Stimulated activated naive CD4-positive, alpha-beta T cell (primary cell): ENCODE results near the gene ARL6IP5.

Experiments
- DNase-seq, 6 experiments: peaks; one replicate each; lab custom pipeline; 2025; lab: John Stamatoyannopoulos, UW

The ARL6IP5 gene, protein sequence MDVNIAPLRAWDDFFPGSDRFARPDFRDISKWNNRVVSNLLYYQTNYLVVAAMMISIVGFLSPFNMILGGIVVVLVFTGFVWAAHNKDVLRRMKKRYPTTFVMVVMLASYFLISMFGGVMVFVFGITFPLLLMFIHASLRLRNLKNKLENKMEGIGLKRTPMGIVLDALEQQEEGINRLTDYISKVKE

DNA sequence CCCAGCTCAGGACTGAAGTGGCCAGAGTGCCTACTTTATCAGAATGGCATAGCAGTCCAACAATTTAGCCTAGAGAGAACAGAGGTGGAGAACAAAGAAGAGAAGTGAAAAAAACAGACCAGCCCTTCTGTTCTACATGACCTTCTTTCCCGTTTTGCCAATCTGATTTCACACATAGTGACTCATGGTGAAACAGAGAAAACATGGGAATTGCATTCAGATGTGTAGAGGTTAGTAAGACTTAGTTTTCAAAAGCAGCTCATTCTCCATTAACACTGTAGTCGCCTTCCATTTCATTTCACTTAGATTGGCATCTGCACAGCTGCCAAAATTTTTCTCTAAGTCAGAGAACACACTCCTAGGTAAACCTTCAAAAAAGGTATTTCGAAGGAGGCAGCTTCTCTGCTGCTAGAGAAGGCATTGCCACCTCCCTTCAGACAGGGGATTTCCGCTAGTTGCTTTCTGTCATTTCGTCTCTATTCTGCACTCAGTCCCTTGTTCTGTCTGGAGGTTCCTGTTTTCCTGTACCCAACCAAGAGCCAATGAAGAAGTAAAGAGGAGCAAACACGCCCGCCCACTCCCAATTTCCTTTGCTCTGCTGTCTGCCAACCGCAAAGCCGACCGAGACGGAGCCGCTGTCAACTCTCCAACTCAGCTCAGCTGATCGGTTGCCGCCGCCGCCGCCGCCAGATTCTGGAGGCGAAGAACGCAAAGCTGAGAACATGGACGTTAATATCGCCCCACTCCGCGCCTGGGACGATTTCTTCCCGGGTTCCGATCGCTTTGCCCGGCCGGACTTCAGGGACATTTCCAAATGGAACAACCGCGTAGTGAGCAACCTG lies at the start of gene ARL6IP5:
ARL6IP5 (plus strand) TSS at position 612 of the 842 bp plus-strand sequence; CDS start at position 723, 111 bp downstream.
- DNase-seq, result peak; percentile 85 to 94 (median 91)

DNA sequence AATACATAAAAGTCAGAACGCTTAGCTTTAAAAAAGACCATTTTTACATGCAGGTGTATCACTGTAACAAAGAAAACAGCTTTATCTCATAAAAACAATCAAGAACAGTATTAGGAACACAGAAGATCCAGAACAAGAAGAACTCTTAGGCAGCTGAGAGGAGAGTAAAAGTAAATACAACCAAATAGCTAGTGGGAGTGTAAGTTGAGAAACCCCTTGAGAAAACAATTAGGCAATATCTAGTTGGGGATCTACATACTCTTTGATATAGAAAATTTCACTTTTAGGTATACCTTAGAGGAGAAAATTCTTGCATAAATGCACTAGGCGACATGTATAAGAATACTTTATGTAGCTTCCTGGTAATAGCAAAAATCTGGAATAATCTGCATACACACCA lies 40.1 kb upstream of the ARL6IP5 start:
- DNase-seq, result no peak

DNA sequence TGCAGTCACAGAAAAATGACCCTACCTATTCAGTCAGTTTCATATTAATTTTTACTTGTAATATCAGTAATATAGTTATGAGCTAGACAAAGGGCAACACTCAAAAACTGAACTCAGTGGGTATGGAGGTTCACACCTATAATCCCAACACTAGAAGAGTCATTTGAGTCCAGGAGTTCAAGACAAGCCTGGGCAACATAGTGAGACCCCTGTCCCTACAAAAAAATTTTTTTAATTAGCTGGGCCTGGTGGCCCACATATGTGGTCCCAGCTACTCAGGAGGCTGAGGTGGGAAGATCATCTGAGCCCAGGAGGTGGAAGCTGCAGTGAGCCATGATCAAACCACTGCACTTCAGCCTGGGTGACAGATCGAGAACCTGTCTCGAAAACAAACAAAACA lies 35.7 kb upstream of the ARL6IP5 start:
- DNase-seq, result no peak

DNA sequence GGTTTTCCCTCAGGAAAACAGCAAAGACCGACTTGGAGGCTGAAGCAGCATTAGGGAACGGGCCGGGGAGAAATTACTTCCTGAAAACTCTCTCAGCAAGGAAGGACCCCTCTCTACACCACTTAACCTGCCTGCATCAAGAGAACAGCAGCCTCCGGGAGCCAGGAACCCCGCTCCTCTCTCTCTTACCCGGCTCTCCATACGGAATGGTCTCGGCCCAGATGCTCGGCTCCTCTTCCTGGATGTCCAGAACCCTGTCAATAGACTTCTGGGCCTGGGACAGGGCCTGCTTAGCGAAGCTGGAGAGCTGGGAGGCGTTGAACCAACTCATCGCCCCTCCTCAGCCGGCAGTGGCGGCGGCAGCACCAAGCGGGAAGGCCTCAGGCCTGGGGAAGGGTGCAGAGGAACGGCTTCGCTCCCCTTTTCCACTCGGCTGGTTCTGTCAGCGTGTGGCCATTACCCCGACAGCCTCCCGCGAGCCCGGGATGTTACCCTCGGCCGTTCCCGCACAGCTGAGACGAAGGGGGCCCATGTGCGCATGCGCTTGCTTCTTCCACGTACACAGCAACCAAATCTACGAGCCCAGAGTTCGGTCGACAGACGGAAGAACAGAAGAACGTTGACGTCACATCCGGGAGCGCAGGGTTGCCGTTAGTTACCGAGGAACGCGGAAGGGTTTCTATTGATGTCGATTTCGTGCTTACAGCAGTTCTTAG lies 32.8 kb upstream of the ARL6IP5 start, which contains the start of gene TMF1:
TMF1 (minus strand) TSS at position 578 of the 716 bp plus-strand sequence; CDS start at position 331, 247 bp downstream.
- no peak for DNase-seq

DNA sequence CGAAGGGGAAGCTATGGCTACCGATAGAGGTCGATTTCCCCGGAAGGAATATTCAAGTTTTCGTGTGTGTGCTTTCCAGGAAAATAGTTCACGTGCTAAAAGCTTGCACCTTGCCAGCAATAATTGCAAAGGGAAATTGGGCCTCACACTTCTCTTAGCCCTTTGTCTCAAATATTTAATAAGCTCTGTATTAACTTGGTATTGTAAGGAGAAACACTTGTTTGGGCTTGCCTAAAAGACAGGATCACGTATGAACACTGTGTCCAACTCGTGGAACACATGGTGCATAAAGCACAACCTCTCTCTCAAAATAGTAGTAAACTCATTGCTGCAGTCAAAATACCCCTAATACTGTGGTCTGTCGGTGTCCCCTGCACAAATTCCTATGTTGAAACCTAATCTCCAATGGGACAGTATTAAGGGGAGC lies 32.3 kb upstream of the ARL6IP5 start:
- DNase-seq, result no peak

DNA sequence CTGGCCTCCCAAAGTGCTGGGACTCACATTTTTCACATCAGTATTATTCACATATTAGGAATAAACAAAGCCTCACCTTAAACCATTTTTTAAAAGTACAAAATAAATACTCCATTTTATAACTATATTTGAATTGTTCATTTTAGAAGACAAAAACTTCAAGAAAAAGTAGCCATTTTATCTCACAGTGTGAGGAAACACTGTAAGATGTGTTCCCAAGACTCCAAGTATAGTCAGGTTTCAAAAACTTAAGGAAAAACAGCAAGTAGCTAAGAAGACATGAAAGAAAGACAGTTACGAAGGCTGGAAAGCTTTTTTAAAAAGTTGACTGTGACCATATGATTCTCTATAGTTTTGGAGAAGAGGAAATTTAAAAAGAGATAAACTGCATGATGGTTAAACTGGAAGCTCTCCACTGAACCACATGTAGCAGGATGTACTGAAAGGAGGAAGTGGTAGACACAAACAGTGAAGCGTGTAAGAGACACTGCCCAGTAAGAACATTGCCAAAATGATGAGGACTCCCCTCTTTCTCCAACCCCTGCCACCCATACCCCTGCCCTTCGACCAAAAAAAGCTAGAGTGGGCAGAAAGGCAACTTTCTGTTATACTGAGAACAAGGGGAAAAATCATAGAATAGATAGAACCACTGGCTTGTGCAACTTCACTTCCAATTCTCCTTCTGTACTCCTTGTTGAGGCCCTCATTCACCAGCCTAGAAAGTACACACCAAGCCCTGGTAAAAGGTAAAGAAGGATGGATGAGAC lies 26.4 kb upstream of the ARL6IP5 start:
- DNase-seq, result peak in 3 of 6 experiments; percentile 22 to 51 (median 49)

DNA sequence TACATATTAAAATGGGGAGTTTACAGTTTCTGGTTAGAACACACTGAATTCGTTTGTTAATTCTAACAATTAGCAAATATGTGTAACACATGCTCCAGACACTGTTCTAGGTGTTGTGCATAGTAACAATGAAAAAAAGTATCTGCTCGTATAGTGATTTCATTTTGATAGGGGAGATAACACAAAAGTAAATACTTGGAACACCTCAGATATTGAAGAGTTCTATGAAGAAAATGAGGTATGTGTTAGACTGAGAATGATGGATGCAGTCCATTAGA lies 25.9 kb upstream of the ARL6IP5 start:
- no peak for DNase-seq

DNA sequence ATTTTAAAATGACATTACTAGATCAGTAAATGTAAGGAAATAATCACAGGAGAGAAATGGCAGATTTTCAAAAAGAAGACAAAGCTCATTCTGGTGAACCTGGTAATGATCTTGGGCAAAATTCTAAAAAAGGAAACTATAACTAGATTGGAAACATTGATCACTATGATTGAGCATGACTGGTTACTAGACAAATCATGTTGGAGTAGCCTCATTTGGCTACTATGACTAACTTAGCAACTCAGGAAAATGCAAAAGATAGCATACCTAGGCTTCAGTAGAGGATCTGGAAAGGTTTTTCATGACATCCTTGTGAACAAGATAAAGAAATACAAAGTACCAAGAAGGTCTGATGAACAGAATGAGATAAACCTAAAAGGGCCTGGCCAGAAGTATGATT lies 25.0 kb upstream of the ARL6IP5 start:
- DNase-seq, result no peak

DNA sequence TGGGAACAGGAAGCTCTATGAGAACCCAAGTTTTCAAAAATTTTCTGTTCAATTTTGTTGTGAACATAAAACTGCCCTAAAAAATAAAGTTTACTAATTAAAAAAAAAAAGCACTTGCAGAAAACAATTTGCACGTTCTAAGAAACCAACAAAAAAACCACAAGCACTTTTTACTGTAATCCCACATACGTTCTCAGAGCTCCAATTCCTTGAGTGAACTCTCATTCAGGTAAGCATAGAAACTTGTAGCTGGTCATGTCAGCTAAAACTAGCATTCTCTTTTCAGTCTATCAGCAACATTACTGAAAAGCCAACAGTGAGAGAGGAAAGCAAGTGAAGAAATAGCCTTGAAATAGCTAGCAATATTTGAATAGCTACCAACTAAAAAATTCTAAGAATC lies 21.1 kb upstream of the ARL6IP5 start:
- peak in 2 of 6 experiments; percentile 9 to 18 for DNase-seq

DNA sequence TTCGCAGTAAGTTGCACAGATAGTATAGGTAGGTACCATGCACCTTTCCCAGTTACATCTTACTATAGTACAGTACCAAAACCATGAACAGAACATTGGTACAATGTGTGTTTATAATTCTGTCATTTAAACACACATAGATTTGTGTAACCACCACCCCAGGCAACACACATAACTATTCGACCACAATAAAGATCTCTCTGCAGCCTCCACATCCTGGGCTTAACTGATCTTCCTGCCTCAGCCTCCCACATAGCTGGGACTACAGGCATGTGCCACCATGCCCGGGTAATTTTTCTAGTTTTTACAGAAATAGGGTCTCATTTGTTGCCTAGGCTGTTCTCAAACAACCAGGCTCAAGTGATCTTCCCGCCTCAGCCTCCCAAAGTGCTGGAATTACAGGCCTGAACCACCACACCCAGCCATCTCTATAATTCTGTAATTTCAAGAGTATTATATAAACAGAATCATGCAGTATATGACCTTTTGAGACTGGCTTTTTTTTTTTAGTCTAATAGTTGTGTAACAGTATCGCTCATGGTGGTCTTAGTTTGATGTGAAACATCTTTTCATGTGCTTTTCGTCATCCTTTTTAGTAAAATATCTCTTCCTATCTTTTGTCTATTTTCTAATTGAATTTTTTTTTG lies 19.3 kb upstream of the ARL6IP5 start:
- peak in 3 of 6 experiments; percentile 5 to 28 (median 8) for DNase-seq

DNA sequence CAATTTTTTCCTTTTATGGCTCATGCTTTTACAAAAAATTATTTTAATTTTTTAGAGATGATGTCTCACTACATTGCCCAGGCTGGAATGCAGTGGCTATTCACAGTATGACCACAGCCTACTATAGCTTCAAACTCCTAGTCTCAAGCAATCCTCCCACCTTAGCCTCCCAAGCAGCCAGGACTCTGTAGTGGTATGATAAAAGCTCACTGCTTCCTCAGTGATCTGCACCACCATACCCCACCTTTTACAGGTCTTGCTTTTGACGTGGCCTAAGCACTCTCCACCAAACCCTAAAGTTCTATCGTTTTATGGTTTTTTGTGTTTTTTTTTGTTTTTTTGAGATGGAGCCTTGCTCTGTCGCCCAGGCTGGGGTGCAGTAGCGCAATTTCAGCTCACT lies 18.6 kb upstream of the ARL6IP5 start:
- no peak for DNase-seq

DNA sequence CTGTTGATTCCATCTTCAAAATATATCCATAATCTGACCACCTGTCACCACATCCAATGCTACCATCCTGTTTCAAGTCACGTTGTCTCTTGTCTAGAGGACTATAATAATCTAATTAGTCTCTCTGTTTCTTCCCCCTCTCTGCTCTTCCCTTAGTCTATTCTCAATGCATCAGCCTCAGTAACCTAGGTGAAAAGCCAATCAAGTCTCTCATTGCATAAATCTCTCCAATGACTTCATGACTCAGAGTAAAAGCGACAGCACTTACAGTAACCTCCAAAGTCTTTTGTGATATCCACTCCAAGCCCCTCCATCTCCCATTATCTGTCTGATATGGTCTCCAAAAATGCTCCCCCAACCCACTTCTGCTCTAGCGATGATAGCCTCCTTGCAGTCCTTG lies 11.8 kb upstream of the ARL6IP5 start:
- no peak for DNase-seq

DNA sequence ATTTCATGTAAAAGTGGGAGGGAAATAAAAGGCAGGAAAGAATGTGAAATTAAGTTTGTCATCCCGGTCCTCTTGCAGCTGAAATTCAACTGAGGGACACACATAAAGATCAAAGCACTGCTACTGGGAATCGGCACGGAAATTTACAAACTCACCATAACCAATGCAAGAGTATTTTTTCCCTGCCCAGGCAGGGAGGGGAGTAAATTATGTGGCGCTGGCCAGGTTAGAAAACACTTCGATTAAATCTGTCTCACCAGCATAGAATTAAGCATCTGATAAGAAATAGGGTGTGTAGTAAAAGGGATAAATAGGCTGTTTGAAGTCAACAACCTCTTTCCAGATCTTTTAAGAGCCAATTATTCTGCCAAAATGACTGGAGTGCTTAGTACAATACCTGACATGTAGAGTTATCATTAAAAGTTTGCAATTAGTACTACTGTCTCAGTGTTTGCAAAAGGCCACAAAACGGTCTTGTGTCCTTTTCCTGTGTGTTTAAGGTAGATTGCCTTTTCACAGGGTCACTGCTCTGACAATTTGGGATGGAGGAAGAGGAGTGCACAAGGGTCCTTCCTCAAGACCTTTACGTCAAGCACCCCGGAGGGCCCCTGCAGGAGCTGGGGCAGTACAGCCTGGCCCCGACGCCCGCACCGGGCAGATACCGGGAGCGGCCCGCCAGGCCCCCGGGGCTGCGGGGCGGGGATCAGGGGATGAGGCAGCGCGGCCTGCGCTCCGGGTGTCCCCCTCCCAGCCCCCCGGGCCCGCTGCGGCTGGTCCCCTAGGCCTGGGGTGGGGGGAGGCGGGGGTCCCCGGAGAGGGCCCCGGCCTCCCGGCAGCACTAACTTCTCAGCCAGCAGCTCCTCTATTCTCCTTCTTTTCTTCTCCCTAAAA lies 5.2 kb upstream of the ARL6IP5 start:
- peak in 1 of 6 experiments; percentile 23 for DNase-seq

DNA sequence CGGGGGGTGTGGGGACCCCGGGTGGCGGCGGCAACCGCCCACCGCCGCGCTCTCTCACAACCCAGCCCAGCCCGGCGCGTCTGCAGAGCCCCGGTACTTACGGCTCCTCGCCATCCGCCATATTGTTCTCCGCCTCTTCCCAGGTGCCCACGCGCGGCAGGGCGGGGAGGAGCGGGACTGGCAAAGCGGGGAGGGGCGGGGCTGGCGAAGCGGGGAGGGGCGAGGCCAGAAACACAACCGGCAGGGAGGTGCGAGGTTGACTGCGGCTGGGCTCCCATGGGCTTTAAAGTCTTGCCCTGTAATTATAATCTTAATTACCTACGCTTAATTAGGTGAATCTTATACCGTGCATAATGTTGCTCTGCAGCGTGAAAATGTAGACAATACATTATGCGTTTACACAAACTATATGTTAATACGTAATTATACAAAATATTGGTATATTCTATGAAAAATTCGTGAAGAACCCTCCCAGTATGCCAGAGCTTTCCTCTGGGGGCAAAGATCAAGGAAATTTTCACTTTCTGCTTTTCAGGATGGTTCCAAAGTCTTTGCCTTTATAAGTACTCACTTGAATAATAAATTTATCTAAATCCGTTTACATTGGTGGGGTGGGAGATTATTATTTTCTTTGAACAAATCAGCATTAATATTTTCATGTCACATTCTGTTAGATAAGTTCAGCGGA lies 4.4 kb upstream of the ARL6IP5 start, which contains the start of gene UBA3:
UBA3 (minus strand) TSS at position 133 of the 688 bp plus-strand sequence; CDS start at position 121, 12 bp downstream.
- DNase-seq, result peak; percentile 82 to 90 (median 86)

DNA sequence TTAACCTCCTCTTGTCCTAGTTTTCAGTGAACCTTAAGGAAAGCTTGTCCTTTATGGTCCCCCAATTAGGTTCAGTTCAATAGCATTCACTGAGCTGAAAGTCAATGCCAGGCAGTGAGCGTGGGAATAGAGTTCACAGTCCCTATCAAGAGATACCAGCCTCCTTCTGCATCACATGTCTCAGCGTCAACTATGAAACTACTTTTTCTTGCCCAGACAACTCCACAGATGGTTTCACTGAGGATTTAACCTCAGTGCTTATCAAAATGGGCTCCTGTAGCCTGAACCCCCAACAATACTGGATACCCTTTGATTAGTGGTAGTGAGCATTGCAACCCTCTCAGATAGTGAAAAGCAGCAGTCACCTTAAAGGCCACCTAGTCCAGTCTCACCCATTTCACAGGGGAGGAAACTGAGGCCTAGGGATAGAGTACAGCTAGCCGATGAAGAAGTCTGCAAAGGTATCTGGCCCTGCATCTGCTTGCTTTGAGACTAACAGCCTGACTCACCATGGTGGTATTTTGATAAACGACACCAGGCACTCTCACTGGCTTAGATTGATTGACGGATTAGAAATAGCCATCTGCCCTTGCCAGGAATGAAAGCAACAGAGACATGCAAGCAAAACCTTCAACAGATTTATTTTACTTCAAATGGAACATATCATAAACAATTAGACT lies 3.0 kb upstream of the ARL6IP5 start:
- DNase-seq, result no peak

DNA sequence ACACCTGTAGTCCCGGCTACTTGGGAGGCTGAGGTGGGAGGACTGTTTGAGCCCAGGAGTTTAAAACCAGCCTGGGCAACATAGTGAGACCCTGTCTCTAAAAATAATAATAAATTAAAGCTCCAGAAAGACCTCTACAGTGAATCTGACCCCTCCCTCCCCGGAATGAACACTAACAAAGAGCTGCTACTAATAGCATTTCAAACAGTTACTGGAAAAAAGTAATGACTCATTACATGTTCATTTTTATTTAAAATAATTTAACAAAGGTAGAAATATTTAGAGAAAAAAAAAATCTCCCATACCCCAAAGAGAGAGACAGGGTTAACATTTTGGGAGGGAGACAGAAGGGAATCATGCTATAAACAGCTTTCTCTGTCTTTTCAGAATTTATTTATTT lies 2.4 kb upstream of the ARL6IP5 start:
- DNase-seq, result no peak

DNA sequence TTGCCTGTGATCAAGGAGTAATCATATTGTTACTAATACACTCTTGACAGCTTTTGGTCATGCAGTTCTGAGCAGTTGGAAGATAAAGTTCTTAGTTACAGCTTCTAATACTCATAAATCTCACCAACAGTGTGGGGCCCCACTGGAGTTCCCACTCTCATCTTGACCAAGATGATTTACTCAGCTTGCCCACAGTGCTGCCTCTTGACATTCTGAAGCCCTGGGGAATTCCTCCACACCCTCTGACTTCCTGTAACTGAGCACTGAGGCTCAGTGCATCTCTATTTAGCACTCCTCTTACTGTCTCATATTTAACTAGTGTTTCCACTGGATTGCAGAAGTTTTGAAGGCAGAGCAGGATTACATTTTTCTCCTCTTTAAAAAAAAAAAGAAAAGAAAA lies 1.9 kb upstream of the ARL6IP5 start:
- DNase-seq, result peak in 5 of 6 experiments; percentile 10 to 50 (median 20)

DNA sequence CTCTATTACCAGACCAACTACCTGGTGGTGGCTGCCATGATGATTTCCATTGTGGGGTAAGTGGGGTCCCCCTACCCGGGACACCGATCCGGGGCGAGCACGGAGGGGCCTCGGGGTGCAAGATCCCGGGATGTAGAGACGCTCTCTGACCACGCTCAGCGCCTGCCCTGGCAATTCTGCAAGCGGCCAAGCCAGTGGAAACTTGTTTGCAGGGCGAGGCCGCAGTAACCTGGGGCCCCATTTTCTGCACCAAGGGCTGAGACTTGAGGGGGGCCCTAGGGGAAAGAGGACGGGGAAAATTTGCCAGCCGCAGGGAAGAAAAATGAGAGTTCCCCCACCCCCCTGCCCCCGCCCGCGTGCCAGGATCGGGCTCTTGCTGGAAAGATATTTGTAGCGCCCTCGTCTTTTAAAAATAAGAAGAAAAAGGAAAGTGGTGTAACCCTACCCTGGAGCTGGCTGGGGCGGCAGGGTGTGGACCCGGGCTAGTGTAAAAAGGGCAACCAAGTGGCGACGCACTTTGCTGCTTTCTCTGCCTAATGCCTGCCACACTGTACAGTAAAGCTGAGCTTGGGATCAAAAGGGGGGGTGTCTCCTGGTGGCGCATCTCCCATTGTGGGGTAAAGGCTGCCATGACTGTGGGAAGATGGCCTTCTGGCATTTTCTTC lies 563 bp downstream of the ARL6IP5 start:
- DNase-seq, result peak in 4 of 6 experiments; percentile 13 to 46 (median 24)
